Natural killer cell (primary cell): Measurements from ENCODE around the gene NTNG2. TPM values are rescaled to one million over a fixed set of nuclear protein-coding genes. Genes with fewer than 3 reads are reported as not detected.

ENCODE experiments used
- ATAC-seq, 3 donors: fragments of 150-1000 bp in 2 of 3; fragments of 200-7000 bp in 1 of 3; cut with Tn5 transposase; 1 replicate in 1 of 3; 2 replicates in 2 of 3; pipeline ENCODE4 v1.10.0; 2021; ENCODE audit warnings: mild to moderate bottlenecking in 2 of 3, moderate library complexity in 2 of 3
- DNase-seq, 2 donors: peaks; one replicate each; pipeline versions ENCODE4 v3.0.0 to v3.0.0-alpha.2; 2013 to 2021; ENCODE audit warnings: mixed read lengths in 1 of 2
- H3K27ac ChIP-seq: one replicate; pipeline ENCODE4 v1.5.1; 2013; ENCODE audit warnings: mild to moderate bottlenecking, low read length
- H3K27me3 ChIP-seq: one replicate; pipeline ENCODE4 v1.6.1; 2013; ENCODE audit warnings: low read length; ENCODE audit not compliant: control insufficient read depth, insufficient read depth
- H3K36me3 ChIP-seq: one replicate; pipeline ENCODE4 v1.6.1; 2013; ENCODE audit warnings: low read length; ENCODE audit not compliant: control insufficient read depth, insufficient read depth
- H3K4me1 ChIP-seq: one replicate; pipeline ENCODE4 v1.6.1; 2013; ENCODE audit warnings: low read length; ENCODE audit not compliant: control insufficient read depth, insufficient read depth
- H3K4me3 ChIP-seq: one replicate; pipeline ENCODE4 v1.5.1; 2013; ENCODE audit warnings: low read length
- H3K9me3 ChIP-seq: one replicate; pipeline ENCODE4 v1.6.1; 2013; ENCODE audit warnings: low read length; ENCODE audit not compliant: control insufficient read depth, insufficient read depth
- H3K27ac Mint-ChIP-seq, 2 donors: one replicate each; pipeline ENCODE4 v1.8.0; 2022; ENCODE audit warnings: mild to moderate bottlenecking in 2 of 2, mixed read lengths in 2 of 2, moderate library complexity in 1 of 2
- H3K27me3 Mint-ChIP-seq, 2 donors: one replicate each; pipeline ENCODE4 v1.8.0; 2022; ENCODE audit warnings: low read depth in 2 of 2, mixed read lengths in 2 of 2
- H3K36me3 Mint-ChIP-seq: one replicate; pipeline ENCODE4 v1.8.0; 2022; ENCODE audit warnings: mixed read lengths
- H3K4me1 Mint-ChIP-seq, 2 donors: one replicate each; pipeline ENCODE4 v1.8.0; 2022; ENCODE audit warnings: mixed read lengths in 2 of 2
- H3K4me3 Mint-ChIP-seq: one replicate; pipeline ENCODE4 v1.8.0; 2022; ENCODE audit warnings: mild to moderate bottlenecking, moderate library complexity, mixed read lengths
- H3K9me3 Mint-ChIP-seq, 2 donors: one replicate each; pipeline ENCODE4 v1.8.0; 2022; ENCODE audit warnings: mixed read lengths in 2 of 2
- WGBS: methylation state at CpG from one replicate; pipeline ENCODE4 v1.1.7; 2013; ENCODE audit warnings: missing lambda C conversion rate; ENCODE audit not compliant: insufficient coverage; 5-methylcytosine and 5-hydroxymethylcytosine counted together
- intact Hi-C: fragments of 100-400 bp; cut with micrococcal nuclease; formaldehyde crosslinking; loops from one replicate; pipeline ENCODE4 v1.14.2; 2022
- total RNA-seq, 4 donors: library from RNA; stranded (reverse); fragments of 120-200 nt in 1 of 4; gene quantifications; one replicate each; pipeline versions ENCODE4 v1.2.3 to v1.2.4, GENCODE V29; 2013 to 2022
- TF ChIP-seq, protein P1 (sequence below): fragments of 200-600 bp; IDR thresholded peaks from one replicate; pipeline ENCODE4 v1.8.0; 2022; ENCODE audit warnings: antibody characterized with exemption

NTNG2 gene
- total RNA-seq, 3 donors from 2014 or later (not counting 1 experiment from before 2014, with no cell fraction given) = 23.4 to 67.2 (median 32.6) TPM

DNA sequence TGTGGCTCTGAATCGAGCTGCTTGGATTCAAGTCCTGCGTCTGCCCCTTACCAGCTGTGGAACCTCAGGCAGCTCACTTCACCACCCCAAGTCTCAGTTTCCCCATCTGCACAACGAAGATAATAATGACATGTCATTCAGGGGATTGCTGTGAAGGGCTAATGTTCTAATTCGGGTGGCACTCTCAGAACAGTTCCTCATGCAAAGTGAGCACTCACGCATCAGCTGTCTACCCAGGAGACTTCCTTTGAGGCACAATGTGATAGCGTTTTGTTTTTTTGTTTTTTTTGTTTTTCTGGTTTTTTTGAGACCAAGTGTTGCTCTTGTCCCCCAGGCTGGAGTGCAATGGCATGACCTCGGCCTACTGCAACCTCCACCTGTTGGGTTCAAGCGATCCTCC is 56.4 kb downstream of the NTNG2 start:
- Mint-ChIP-seq H3K4me1 (peaks cover 6 to 16% of the 10 kb centered on the region in 2 donors), H3K36me3 (no peaks in the 10 kb centered on the region), H3K9me3 (no peaks in the 10 kb centered on the region), H3K27ac (no peak overlapping the region), H3K4me3 (no peak overlapping the region), H3K27me3 (peaks cover 0 to 2% of the 10 kb centered on the region in 2 donors)
- Histone ChIP-seq H3K9me3 (no peaks in the 10 kb centered on the region), H3K36me3 (no peaks in the 10 kb centered on the region), H3K4me3 (no peak overlapping the region), H3K27ac (no peak overlapping the region), H3K4me1 (peaks cover 4% of the 10 kb centered on the region), H3K27me3 (no peaks in the 10 kb centered on the region)
- intact Hi-C loops = no loop called here
- ATAC-seq (no peak), DNase-seq (no peak)
- whole genome bisulfite sequencing = 87% methylated on average over 8 of the region's 8 CpGs
- TF ChIP-seq, protein P1, sequence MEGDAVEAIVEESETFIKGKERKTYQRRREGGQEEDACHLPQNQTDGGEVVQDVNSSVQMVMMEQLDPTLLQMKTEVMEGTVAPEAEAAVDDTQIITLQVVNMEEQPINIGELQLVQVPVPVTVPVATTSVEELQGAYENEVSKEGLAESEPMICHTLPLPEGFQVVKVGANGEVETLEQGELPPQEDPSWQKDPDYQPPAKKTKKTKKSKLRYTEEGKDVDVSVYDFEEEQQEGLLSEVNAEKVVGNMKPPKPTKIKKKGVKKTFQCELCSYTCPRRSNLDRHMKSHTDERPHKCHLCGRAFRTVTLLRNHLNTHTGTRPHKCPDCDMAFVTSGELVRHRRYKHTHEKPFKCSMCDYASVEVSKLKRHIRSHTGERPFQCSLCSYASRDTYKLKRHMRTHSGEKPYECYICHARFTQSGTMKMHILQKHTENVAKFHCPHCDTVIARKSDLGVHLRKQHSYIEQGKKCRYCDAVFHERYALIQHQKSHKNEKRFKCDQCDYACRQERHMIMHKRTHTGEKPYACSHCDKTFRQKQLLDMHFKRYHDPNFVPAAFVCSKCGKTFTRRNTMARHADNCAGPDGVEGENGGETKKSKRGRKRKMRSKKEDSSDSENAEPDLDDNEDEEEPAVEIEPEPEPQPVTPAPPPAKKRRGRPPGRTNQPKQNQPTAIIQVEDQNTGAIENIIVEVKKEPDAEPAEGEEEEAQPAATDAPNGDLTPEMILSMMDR = no peak

DNA sequence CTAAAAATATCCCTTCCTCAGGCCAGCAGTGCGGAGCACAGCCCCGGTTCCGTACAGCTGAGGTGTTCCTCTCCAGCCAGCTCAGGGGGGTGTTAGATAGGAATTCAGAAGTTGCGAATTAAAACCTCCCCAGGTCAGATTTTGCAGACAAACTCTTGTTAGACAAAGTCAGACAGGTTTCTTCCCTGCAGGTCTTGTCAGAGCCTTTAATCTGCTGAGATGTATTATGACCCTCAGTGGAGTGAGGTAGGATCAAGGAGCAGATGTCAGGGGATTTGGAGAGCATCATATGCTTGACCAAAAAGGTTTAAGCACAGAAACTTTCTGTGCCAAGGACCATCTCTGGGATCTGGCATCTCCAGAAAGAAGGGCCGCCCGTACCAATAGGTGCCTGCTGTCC is 60.1 kb downstream of the NTNG2 start:
- Mint-ChIP-seq H3K4me1 (peaks cover 6 to 11% of the 10 kb centered on the region in 2 donors), H3K36me3 (no peaks in the 10 kb centered on the region), H3K27me3 (peaks cover 0 to 2% of the 10 kb centered on the region in 2 donors), H3K27ac (no peak overlapping the region), H3K4me3 (no peak overlapping the region), H3K9me3 (no peaks in the 10 kb centered on the region)
- H3K36me3 ChIP-seq = no peaks in the 10 kb centered on the region
- H3K4me1 ChIP-seq = peaks cover 3% of the 10 kb centered on the region
- 94% methylated on average over 6 of the region's 6 CpGs for WGBS
- H3K4me3 ChIP-seq = no peak overlapping the region
- no peak overlapping the region for H3K27ac ChIP-seq
- H3K27me3 ChIP-seq = no peaks in the 10 kb centered on the region
- TF ChIP-seq, protein P1 = no peak
- intact Hi-C loops = no loop called here
- no peak for DNase-seq
- ATAC-seq = no peak
- no peaks in the 10 kb centered on the region for H3K9me3 ChIP-seq

DNA sequence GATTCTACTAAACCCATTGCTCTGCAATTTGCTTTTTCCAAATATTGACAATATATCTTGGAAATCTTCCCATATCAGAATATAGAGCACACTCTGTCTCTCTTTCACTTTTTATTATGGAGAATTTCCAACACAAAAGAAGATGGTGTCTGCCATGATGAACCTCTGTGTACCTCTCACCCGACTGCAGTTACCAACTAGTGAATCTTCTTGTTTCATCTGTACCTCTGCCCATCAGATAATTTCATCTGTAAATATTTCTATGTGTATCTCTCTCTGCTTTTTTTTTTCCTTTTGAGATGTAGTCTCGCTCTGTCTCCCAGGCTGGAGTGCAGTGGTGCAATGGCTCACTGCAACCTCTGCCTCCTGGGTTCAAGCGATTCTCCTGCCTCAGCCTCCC is 62.8 kb downstream of the NTNG2 start:
- Mint-ChIP-seq H3K36me3 (no peaks in the 10 kb centered on the region), H3K27ac (no peak overlapping the region), H3K4me3 (no peak overlapping the region), H3K27me3 (peaks cover 0 to 2% of the 10 kb centered on the region in 2 donors), H3K4me1 (peaks cover 0 to 9% of the 10 kb centered on the region in 2 donors), H3K9me3 (no peaks in the 10 kb centered on the region)
- Histone ChIP-seq H3K27ac (no peak overlapping the region), H3K9me3 (no peaks in the 10 kb centered on the region), H3K4me1 (no peaks in the 10 kb centered on the region), H3K27me3 (no peaks in the 10 kb centered on the region), H3K4me3 (no peak overlapping the region), H3K36me3 (no peaks in the 10 kb centered on the region)
- TF ChIP-seq, protein P1 = no peak
- ATAC-seq = no peak
- 94% methylated on average over 3 of the region's 3 CpGs for WGBS
- no peak for DNase-seq
- intact Hi-C loops = no loop called here
